ENCODE results near the gene CSNK1G3. TPM values are rescaled to one million over a fixed set of nuclear protein-coding genes. Genes with fewer than 3 reads are reported as not detected.

CSNK1G3 gene
- total RNA-seq, 1 donor from 2014 or later: 42.0 TPM

DNA sequence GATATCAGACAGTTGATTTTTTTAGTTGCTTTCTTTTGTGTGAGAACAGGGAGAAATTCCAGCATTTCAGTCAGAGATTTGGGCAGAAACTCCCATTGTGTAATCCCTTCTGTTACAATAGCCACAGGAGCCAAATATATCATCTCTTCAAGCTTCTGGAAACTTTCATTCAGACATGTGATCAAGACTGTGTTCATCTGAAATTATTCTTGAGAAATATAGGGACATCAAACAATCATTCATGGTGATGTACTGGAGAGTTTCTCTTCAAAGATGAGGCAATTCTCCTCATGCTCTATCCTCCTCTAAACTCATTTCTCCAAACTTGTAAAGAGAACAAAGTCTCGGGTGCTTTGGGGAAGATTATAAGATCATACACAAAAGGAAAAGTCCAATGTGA, 35.2 kb upstream of the CSNK1G3 start:
- Histone ChIP-seq H3K27me3 (no peaks in the 10 kb centered on the region), H3K27ac (no peak overlapping the region), H3K9me3 (no peaks in the 10 kb centered on the region), H3K4me1 (no peaks in the 10 kb centered on the region), H3K4me3 (no peak overlapping the region), H3K36me3 (no peaks in the 10 kb centered on the region)
- DNase-seq (no peak), ATAC-seq (no peak)
- TF ChIP-seq, protein P1, sequence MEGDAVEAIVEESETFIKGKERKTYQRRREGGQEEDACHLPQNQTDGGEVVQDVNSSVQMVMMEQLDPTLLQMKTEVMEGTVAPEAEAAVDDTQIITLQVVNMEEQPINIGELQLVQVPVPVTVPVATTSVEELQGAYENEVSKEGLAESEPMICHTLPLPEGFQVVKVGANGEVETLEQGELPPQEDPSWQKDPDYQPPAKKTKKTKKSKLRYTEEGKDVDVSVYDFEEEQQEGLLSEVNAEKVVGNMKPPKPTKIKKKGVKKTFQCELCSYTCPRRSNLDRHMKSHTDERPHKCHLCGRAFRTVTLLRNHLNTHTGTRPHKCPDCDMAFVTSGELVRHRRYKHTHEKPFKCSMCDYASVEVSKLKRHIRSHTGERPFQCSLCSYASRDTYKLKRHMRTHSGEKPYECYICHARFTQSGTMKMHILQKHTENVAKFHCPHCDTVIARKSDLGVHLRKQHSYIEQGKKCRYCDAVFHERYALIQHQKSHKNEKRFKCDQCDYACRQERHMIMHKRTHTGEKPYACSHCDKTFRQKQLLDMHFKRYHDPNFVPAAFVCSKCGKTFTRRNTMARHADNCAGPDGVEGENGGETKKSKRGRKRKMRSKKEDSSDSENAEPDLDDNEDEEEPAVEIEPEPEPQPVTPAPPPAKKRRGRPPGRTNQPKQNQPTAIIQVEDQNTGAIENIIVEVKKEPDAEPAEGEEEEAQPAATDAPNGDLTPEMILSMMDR (IDR thresholded peaks at IDR 0.05): no peak
- intact Hi-C loops (cut with DNase I): no loop called here

DNA sequence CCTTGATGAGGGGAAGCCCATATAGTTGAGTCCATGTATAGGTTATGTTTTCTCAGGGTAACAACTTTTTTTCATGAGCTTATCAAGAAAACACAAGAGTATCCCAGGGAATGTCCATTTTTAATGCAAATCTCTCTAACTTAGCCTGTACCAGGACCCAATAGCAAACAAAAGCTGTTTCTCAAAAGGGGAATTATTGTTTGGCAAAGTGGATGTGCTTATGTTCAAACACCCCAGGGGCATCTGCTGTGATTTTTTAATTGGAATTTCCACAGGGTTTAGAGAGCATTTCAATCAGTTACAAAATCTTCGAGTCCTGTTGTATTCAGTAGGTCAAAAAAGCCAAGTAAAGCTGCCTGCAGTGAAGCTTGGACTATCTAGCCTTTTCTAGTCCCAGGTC, 33.4 kb upstream of the CSNK1G3 start:
- intact Hi-C loops (cut with DNase I): no loop called here
- TF ChIP-seq, protein P1 (IDR thresholded peaks at IDR 0.05): no peak
- DNase-seq: no peak
- no peak for ATAC-seq
- H3K4me3 ChIP-seq: no peak overlapping the region
- no peak overlapping the region for H3K27ac ChIP-seq
- no peaks in the 10 kb centered on the region for H3K36me3 ChIP-seq
- no peaks in the 10 kb centered on the region for H3K4me1 ChIP-seq
- no peaks in the 10 kb centered on the region for H3K9me3 ChIP-seq
- no peaks in the 10 kb centered on the region for H3K27me3 ChIP-seq

DNA sequence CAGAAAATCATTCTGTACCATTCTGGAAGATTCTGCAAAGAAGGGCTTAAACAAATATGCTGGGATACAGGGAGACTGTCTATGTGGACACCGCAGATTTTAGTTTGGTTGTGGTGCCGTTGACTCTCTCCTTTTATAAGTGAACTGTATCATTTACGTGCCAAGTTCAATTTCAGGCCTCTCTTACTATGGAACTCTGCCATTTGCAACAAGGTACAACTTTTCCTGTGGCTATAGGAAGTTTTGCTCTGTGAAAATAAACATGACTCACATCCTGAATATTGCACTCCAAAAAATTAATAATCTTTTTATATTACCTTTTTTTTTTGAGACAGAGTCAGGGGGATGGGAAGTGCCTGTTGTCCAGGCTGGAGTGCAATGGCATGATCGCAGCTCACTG, 29.7 kb upstream of the CSNK1G3 start:
- no peak for DNase-seq
- intact Hi-C loops (cut with DNase I): no loop called here
- H3K27me3 ChIP-seq: no peaks in the 10 kb centered on the region

DNA sequence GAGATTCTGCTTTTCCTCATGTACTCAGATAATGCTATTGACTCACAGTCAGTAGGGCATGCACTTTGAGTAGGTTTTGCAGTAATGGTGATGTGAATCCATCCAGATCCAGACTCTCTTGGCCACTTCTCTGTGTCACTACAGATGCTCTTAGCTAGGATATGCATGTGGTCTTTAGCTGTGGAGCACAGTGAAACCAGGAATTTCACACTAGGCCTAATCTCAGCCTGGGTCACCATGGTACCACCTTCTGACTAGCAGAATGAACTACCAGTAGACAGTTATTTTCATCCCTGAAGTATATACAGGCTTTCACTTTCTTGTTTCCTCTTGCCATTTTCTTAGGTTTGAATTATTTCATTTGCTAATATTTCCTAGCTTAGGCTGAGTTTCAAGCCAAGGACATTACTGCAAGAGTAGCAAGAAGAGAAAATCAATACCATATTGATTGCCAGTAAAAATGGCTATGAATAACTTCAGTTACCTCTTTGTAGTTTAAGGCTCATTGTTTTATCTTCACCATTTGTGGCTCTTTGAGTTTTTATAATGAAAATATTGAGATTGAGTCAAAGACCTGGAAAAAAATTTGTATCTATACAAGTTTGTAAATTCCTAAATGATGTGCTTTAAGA, 28.4 kb upstream of the CSNK1G3 start:
- H3K36me3 ChIP-seq: no peaks in the 10 kb centered on the region
- ATAC-seq (no peak), DNase-seq (no peak)
- no peaks in the 10 kb centered on the region for H3K27me3 ChIP-seq
- H3K9me3 ChIP-seq: no peaks in the 10 kb centered on the region
- no peaks in the 10 kb centered on the region for H3K4me1 ChIP-seq
- TF ChIP-seq, protein P1 (IDR thresholded peaks at IDR 0.05): no peak
- H3K27ac ChIP-seq: no peak overlapping the region
- intact Hi-C loops (cut with DNase I): no loop called here
- H3K4me3 ChIP-seq: no peak overlapping the region

More for the DNA sequence above, 29.7 kb upstream of the CSNK1G3 start:
- H3K36me3 ChIP-seq: no peaks in the 10 kb centered on the region
- no peak overlapping the region for H3K27ac ChIP-seq
- H3K9me3 ChIP-seq: no peaks in the 10 kb centered on the region
- no peaks in the 10 kb centered on the region for H3K4me1 ChIP-seq
- ATAC-seq: no peak
- TF ChIP-seq, protein P1 (IDR thresholded peaks at IDR 0.05): no peak
- no peak overlapping the region for H3K4me3 ChIP-seq

GRCh38 chr5:123485275-123485674, 26.7 kb upstream of the CSNK1G3 start:
- intact Hi-C loops (cut with DNase I): no loop called here
- DNase-seq: no peak
- TF ChIP-seq, protein P1 (IDR thresholded peaks at IDR 0.05): no peak
- no peaks in the 10 kb centered on the region for H3K36me3 ChIP-seq
- H3K4me1 ChIP-seq: no peaks in the 10 kb centered on the region
- H3K9me3 ChIP-seq: no peaks in the 10 kb centered on the region
- H3K27ac ChIP-seq: no peak overlapping the region
- H3K27me3 ChIP-seq: no peaks in the 10 kb centered on the region
- ATAC-seq: no peak
- H3K4me3 ChIP-seq: no peak overlapping the region

Data from upper lobe of right lung (tissue), 1 donor.